Lung microvascular endothelial cell (primary cell): ENCODE data around the gene FUCA1. TPM values are rescaled to one million over a fixed set of nuclear protein-coding genes. Genes with fewer than 3 reads are reported as not detected.
"Not testable (repeated sequence)": the region's sequence is repeated elsewhere in the genome, so short reads cannot be mapped to it uniquely, and the experiment has no call there.

Experiments used
- DNase-seq, 2 donors: peaks; one replicate each; pipeline versions ENCODE4 v3.0.0 to v3.0.0-alpha.2; 2010; ENCODE audit warnings: low read depth in 2 of 2
- total RNA-seq: library from RNA; depleted of rRNA; stranded (reverse); fragments of >200 nt; gene quantifications from 2 replicates; pipeline ENCODE4 v1.2.1, GENCODE V29; 2014

Gene FUCA1
- 9.4 and 11.7 TPM in 2 replicates for total RNA-seq

GRCh38 chr1:23867895-23868556, at the start of gene FUCA1:
Gene FUCA1 (minus strand): TSS chr1:23868290. CDS start chr1:23868286, 4 bp downstream.
- DNase-seq, result peak; percentile 82 to 88

- peak; percentile 41 to 62 for DNase-seq
Observed at GRCh38 chr1:23916209-23917131, 48.4 kb upstream of the FUCA1 start.

GRCh38 chr1:23915466-23915865, 47.4 kb upstream of the FUCA1 start:
- no peak for DNase-seq

- no peak for DNase-seq
Observed at GRCh38 chr1:23914921-23915320, 46.8 kb upstream of the FUCA1 start.

- no peak for DNase-seq
Observed at GRCh38 chr1:23913212-23913880, 45.3 kb upstream of the FUCA1 start, which contains the start of gene CNR2. Gene CNR2 (minus strand): TSS chr1:23913362. CDS start chr1:23875617, 37,745 bp downstream.

- no peak for DNase-seq
Observed at GRCh38 chr1:23911921-23912320, 43.8 kb upstream of the FUCA1 start.

GRCh38 chr1:23910553-23911246, 42.6 kb upstream of the FUCA1 start:
- DNase-seq, result no peak

- DNase-seq, result no peak
Observed at GRCh38 chr1:23910144-23910543, 42.1 kb upstream of the FUCA1 start.

GRCh38 chr1:23909412-23909811, 41.3 kb upstream of the FUCA1 start:
- DNase-seq, result no peak

- DNase-seq, result no peak
Observed at GRCh38 chr1:23908453-23909341, 40.6 kb upstream of the FUCA1 start.

- no peak for DNase-seq
Observed at GRCh38 chr1:23906731-23907130, 38.6 kb upstream of the FUCA1 start.

- DNase-seq, result no peak
Observed at GRCh38 chr1:23905461-23906025, 37.5 kb upstream of the FUCA1 start.

- DNase-seq, result no peak
Observed at GRCh38 chr1:23904748-23905357, 36.8 kb upstream of the FUCA1 start.

GRCh38 chr1:23903754-23904153, 35.7 kb upstream of the FUCA1 start:
- DNase-seq, result no peak

GRCh38 chr1:23902321-23903278, 34.5 kb upstream of the FUCA1 start:
- no peak for DNase-seq

- DNase-seq, result not testable (repeated sequence)
Observed at GRCh38 chr1:23900017-23900416, 31.9 kb upstream of the FUCA1 start.

- DNase-seq, result no peak
Observed at GRCh38 chr1:23899070-23899469, 31.0 kb upstream of the FUCA1 start.

GRCh38 chr1:23897083-23897482, 29.0 kb upstream of the FUCA1 start:
- no peak for DNase-seq
